Measurements from ENCODE around the gene ST3GAL2.

DNA sequence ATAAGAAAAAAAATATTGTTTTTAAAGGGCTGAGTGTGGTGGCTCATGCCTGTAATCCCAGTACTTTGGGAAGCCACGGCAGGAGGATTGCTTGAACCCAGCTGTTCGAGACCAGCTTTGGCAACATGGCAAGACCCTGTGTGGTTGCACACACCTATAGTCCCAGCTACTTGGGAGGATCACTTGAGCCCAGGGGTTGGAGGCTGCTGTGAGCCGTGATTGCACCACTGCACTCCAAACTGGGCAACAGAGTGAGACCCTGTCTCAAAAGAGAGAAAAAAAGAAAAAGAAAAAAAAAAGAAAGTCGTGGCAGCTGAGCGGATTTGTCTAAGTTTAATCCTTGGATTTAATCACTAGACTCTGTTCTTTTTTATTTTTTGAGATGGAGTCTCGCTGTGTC lies 9.2 kb upstream of the ST3GAL2 start:
- TF ChIP-seq, protein P1, sequence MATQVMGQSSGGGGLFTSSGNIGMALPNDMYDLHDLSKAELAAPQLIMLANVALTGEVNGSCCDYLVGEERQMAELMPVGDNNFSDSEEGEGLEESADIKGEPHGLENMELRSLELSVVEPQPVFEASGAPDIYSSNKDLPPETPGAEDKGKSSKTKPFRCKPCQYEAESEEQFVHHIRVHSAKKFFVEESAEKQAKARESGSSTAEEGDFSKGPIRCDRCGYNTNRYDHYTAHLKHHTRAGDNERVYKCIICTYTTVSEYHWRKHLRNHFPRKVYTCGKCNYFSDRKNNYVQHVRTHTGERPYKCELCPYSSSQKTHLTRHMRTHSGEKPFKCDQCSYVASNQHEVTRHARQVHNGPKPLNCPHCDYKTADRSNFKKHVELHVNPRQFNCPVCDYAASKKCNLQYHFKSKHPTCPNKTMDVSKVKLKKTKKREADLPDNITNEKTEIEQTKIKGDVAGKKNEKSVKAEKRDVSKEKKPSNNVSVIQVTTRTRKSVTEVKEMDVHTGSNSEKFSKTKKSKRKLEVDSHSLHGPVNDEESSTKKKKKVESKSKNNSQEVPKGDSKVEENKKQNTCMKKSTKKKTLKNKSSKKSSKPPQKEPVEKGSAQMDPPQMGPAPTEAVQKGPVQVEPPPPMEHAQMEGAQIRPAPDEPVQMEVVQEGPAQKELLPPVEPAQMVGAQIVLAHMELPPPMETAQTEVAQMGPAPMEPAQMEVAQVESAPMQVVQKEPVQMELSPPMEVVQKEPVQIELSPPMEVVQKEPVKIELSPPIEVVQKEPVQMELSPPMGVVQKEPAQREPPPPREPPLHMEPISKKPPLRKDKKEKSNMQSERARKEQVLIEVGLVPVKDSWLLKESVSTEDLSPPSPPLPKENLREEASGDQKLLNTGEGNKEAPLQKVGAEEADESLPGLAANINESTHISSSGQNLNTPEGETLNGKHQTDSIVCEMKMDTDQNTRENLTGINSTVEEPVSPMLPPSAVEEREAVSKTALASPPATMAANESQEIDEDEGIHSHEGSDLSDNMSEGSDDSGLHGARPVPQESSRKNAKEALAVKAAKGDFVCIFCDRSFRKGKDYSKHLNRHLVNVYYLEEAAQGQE (IDR thresholded peaks at IDR 0.05; ENCODE audit: insufficient replicate concordance, low read depth): no peak
- TF ChIP-seq, protein P2, sequence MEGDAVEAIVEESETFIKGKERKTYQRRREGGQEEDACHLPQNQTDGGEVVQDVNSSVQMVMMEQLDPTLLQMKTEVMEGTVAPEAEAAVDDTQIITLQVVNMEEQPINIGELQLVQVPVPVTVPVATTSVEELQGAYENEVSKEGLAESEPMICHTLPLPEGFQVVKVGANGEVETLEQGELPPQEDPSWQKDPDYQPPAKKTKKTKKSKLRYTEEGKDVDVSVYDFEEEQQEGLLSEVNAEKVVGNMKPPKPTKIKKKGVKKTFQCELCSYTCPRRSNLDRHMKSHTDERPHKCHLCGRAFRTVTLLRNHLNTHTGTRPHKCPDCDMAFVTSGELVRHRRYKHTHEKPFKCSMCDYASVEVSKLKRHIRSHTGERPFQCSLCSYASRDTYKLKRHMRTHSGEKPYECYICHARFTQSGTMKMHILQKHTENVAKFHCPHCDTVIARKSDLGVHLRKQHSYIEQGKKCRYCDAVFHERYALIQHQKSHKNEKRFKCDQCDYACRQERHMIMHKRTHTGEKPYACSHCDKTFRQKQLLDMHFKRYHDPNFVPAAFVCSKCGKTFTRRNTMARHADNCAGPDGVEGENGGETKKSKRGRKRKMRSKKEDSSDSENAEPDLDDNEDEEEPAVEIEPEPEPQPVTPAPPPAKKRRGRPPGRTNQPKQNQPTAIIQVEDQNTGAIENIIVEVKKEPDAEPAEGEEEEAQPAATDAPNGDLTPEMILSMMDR (IDR thresholded peaks at IDR 0.05; ENCODE audit: insufficient read depth, low read length): no peak
- TF ChIP-seq POLR2AphosphoS5 (IDR thresholded peaks at IDR 0.05; ENCODE audit: low read depth): no peak

All from HL-60 (cell line).